Pulmonary artery endothelial cell (primary cell): ENCODE measurements around the gene ACD. TPM values are rescaled to one million over a fixed set of nuclear protein-coding genes. Genes with fewer than 3 reads are reported as not detected.
A peak's percentile ranks its signal among the peaks of the same experiment; 100 is the strongest.

Experiments used
- DNase-seq: peaks from one replicate; pipeline ENCODE4 v3.0.0-alpha.2; 2011; ENCODE audit warnings: low read depth, low spot score
- total RNA-seq: library from RNA; depleted of rRNA; stranded (reverse); fragments of >200 nt; gene quantifications from 2 replicates; pipeline ENCODE4 v1.2.3, GENCODE V29; 2014

The ACD gene
- total RNA-seq, 1 donor from 2014 or later = 15.3 TPM

DNA sequence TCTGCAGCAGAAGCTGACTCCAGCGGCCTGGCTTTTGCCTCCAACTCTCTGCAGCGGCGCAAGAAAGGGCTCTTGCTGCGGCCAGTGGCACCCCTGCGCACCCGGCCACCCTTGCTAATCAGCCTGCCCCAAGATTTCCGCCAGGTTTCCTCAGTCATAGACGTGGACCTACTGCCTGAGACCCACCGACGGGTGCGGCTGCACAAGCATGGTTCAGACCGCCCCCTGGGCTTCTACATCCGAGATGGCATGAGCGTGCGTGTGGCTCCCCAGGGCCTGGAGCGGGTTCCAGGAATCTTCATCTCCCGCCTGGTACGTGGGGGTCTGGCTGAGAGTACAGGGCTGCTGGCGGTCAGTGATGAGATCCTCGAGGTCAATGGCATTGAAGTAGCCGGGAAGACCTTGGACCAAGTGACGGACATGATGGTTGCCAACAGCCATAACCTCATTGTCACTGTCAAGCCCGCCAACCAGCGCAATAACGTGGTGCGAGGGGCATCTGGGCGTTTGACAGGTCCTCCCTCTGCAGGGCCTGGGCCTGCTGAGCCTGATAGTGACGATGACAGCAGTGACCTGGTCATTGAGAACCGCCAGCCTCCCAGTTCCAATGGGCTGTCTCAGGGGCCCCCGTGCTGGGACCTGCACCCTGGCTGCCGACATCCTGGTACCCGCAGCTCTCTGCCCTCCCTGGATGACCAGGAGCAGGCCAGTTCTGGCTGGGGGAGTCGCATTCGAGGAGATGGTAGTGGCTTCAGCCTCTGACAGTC lies 2.0 kb upstream of the ACD start:
- no peak for DNase-seq

DNA sequence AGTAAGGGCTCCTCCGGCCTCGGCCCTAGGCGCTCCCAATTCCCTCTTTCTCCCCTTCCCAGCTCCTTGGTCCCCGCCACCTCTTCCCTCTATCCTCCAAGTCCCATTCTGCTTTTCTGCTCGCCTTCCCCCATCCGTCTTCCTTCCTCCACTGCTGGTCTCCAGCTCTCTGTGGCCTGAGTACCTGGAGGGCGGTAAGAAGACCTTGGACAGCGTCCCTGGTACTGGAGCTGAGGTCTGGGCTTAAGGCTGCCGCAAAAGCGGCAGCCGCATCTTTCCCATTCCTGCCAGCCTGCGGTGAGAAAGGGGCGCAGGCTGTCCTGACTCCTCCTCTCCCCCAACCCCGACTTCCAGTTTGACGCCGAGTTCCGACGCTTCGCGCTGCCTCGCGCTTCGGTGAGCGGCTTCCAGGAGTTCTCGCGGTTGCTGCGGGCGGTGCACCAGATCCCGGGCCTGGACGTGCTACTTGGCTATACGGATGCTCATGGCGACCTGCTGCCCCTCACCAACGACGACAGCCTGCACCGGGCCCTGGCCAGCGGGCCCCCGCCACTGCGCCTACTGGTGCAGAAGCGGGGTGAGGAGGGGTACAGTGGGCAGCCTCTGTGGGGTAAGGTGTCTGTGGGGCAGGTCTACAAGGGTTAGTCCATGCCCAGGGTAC lies 1.2 kb upstream of the ACD start:
- no peak for DNase-seq

DNA sequence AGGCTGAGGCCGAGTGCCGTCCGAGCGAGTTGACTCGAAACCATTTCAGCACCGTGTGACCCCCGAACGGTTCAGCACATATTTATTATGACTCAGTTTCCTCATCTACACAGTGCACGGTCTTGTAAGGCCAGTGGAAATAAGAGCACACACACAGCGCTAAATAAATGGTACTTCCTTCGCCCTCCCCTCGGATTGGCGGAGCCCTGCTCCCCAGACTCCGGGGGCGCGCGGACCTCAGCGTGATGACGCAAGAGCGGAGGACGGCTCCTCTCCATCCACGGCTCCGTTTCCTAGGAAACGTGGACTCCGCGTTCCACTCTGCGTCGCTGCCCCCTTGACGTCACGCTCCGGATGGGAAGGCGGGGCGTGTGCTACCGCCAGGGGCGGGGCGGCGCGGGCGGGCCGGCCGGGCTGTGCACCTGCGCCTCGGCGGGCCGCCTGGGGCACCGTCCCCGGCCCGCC lies 536 bp upstream of the ACD start, which contains the start of gene PARD6A:
Gene PARD6A, plus strand, starts transcription at position 397 of the 465 bp plus-strand sequence. CDS start 79 bp downstream, outside the sequence.
- DNase-seq = peak; percentile 89

DNA sequence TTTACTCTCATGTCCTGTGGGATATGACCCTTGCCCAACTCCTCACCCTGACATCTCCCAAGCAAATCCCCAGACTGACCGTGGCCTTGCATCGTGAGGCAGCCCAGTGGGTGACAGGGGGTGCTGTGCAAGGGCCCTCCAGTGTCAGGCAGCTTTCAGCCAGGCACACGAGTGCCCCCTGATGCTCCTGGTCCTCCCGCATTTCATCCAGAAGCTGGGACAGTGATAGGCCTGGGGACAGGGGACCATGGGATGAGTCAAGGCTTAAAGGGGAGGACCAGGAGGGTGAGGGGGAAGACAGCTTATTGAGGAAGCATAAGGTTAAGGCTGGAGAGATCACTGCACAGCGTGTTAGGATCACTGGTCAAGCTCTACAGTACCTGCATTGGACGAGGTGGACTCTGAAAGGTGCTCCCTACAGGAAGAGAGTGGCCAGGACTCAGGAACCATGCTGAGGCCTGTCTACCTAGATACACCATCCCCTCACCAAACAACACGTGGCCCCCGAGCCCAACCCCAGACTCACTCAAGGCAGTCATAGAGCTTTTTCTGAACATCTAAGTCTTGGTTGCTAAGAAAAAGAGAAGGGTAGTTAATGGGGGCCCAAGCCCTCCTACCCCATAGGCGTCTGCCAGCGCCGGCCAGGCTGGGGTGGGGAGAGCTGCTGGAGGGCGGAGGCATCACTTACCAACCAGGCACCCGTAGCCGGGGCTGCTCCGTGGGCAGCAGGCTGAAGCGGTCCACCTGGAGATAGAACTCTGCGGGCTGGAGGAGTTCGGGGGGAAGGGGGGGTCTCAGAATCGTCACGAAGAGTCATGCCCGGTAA lies 998 bp downstream of the ACD start:
- DNase-seq = no peak

DNA sequence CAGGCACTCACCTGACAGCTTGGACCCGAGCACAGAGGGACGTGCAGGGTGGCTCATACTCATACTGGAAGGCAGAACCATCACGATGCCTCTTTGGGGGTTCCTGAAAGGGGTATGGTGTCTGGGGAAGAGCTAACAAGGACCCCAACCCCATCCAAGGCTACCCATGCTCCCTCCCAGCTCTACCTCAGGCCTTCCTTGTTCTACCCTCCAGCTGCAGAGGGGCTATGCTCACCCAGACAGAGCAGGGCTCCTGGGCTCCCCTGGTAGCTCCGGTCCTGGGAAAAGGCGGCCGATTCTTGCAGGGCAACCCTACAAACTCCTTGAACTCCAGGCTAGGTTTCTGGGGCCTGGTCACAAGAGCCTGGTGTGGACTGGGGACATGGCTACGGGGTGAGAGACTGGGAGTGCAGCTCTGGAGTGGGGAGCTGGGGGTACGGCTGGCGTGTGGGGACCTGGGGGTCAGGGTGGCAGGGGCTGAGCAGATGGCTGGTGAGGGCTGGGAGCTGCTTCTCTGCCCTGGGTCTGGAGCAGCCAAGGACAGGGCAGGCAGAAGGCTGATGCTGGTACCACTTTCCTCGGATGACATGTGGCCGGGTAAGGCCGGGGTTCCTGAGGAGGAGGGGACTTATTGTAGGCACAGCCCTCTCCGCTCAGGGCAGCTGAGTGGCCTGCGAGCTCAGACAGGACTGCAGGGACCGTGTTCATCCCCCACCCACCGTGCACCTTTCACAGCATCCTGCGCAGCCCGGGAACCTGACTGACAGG lies 2.1 kb downstream of the ACD start:
- DNase-seq = no peak

DNA sequence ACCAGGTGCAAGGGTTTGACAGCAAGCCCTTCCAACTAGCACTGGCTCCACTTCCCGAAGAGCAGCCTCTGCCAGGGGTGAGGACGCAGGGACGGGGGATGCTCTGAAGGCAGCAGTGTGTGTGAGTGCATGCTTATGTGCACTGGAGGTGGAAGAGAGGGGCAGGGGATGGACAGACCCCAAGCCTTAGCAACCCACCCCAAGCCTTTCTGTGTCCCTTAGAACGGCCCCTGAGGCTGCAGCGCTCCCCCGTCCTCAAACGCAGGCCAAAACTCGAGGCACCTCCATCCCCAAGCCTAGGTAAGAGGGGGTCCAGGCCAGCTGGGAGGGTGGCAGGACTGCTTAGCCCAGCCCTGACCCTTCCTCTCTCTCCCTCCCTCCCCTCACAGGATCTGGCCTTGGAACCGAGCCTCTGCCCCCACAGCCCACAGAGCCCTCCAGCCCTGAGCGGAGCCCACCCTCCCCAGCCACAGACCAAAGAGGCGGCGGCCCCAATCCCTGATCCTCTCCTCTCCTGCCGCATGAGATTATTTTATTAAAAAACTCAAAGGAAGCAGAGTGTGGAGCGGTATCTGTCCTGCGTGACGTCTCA lies 2.9 kb downstream of the ACD start:
- DNase-seq = no peak

DNA sequence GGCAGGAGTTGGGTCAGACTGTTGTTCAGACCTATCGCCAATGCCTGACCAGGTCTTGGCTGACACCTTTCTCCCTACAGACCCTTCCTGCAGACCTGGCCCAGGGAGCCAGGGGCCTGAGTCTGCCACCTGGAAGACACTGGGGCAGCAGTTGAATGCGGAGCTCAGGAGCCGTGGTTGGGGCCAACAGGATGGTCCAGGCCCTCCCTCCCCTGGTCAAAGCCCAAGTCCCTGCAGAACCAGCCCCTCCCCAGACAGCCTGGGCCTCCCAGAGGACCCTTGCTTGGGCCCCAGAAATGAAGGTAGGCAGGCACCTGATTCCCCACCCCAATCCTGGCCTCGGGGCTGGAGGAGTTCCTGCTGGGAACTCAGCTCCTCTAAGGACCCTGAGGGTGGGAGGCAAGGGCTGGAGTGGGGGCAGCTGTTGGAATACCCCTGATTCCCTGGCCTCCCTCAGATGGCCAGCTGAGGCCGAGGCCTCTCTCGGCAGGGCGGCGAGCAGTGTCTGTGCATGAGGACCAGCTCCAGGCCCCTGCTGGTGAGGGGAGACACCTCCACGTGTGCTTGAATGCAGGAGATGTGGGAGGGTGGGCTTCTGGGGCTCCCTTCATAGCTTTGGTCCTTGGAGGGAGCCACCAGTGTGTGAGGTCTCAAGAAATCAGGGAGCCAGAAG lies 3.6 kb downstream of the ACD start:
- no peak for DNase-seq

DNA sequence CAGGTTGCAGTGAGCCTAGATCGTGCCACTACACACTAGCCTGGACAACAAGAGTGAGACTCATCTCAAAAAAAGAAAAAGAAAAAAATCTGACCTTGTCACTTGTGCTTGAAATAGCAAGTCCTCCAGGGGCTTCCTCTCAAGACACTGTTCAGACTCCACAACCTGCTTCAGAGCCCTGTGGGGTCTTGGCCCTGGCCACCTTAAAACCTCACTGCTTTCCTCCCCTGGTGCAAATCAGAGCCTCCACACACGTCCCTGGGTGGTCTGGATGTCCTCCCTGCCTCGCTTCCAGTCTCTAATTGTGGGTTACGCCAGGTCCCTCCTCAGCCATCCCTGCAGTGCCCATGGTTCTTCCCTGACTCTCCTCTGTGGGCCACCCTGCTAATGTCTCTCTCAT lies 4.7 kb downstream of the ACD start:
- DNase-seq = no peak

DNA sequence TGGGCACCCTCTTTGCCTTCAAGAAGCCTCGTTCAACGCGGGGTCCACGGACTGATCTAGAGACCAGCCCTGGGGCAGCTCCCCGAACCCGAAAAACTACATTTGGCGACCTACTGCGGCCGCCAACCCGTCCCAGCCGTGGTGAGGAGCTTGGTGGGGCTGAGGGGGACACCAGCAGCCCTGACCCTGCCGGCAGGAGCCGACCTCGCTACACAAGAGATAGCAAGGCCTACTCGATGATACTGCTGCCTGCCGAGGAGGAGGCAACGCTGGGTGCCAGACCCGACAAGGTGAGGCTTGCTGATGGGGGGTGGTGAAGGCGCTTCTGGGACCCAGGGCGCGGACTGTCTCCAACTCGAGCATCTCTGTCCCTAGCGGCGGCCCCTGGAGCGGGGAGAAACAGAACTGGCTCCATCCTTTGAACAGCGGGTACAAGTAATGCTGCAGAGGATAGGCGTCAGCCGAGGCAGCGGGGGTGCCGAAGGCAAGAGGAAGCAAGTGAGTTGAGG lies 5.6 kb downstream of the ACD start:
- no peak for DNase-seq

DNA sequence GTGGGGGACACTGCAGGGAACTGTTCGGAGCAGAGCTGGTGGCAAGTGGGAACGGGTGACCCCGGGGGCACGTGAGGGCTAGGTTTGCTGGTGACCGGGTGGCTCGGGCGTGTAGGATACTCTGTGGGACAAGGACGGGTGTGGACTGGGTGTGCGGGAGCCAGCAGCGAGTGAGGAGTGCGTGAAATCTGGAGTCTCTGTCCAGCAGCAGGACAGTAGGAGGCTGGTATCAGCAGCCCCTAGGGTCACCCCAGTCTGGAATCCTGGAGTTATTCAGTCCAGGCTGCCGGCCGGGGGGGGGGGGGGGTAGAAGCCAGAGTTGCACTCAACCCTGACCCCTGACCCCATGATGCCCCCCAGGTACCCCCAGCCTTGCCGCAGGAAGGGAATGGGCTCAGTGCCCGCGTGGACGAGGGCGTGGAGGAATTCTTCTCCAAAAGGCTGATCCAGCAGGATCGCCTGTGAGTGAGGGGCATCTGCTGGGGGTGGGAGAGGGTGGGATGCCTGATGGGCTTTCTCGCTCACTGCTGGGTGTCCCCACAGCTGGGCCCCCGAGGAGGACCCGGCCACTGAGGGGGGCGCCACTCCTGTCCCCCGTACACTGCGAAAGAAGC lies 6.2 kb downstream of the ACD start:
- no peak for DNase-seq

DNA sequence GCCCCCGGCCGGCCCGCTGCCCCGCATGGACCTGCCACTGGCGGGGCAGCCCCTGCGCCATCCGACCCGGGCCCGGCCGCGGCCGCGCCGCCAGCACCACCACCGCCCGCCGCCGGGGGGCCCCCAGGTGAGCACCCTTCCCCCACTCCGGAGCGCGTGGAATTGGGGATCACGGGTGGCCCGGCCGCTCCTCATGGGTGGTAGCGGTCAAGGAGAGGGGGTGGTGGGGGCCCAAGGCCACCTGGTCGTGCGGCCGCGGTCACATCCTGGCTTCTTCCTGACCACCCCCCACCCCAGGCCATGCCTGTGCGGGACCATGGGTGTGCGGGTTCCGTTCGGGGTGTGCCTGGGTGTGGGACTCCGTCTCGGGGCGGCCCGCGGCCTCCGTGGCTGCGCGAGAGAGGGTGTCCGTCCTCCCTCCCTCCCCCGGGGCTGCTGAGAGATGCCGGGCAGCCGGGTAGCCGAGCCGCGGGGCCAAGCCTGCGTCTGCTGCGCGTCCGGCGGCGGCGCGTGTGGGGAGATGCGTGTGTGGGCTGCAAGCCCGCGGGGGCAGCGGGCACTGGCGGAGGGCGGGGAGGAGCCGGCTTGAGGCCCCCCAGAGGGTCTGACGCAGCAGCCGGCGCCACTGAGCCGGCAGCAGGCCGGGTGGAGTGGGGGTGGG lies 6.8 kb downstream of the ACD start:
- DNase-seq = no peak

DNA sequence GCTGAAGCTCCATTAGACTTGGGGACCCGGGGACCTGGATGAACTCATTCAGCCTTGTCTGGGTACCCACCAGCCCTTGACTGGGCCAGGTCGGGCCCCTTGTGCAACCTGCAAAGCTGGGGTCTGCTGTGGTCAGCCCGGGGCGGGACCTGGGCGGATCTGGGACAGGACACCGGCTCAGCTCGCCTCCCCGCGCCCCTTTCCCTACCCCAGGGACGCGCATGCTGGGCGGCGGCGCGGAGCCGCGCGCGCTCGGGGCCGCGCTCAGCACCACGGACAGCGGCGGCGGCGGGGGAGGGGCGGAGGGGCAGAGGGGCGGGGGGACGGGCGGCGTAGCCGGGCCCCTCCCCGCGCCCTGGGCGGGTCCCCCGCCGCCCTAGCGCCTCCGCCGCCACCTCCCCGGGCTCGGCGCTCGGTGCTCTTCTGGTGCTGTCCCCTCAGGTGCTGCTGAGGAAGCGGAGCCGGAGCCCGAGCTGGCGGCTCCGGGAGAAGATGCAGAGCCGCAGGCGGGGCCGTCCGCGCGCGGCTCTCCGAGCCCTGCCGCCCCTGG lies 7.4 kb downstream of the ACD start:
- DNase-seq = no peak

DNA sequence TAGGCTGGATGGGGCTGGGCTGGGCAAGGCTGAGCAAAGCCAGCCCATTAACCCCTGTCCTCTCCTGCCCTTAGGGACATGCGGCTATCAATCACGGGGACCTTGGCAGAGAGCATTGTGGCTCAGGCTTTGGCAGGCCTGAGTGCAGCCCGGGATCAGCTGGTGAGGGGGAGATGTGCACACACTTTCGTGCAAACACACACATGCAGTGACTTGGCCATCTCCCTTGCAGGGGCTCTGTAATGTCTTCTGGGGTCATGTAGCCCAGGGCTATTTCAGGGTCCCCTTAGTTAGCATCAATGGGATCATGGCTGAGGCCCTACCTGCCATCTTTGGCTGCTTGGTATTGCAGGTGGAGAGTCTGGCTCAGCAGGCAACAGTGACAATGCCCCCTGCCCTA lies 8.2 kb downstream of the ACD start:
- no peak for DNase-seq

DNA sequence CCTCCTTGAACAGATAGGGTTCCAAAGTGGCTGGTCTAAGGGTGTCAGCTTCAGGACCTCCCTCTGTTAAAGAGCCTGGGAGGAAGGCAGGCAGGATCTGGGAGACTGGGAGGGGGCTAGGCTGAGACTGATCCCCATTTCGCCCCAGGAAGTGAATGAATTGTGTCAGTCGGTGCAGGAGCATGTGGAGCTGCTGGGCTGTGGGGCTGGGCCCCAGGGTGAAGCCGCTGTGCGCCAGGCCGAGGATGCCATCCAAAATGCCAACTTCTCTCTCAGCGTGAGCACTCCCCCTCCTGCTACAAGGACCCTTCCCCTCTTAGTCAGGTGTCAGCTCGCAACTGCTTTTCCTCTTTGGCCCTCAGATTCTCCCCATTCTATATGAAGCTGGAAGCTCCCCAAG lies 9.0 kb downstream of the ACD start:
- DNase-seq = no peak

DNA sequence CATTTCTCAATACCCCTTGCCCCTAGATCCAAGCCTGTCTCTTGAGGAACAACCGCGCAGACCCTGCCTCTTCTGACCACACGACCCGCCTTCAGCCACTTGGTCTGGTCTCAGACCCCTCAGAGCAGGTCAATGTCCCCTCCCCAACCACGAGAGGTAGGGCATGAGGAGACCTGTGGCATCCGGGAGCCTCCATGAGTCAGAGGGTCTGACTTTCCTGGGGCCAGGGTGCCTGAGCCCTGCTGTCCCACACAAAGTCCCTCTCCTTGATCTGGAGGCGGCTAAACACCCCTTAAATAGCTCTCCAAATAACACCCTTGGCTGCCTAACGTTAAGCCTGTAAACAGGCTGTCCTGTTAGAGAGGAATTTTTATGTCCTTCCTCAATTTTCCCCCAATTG lies 10.0 kb downstream of the ACD start:
- DNase-seq = no peak

DNA sequence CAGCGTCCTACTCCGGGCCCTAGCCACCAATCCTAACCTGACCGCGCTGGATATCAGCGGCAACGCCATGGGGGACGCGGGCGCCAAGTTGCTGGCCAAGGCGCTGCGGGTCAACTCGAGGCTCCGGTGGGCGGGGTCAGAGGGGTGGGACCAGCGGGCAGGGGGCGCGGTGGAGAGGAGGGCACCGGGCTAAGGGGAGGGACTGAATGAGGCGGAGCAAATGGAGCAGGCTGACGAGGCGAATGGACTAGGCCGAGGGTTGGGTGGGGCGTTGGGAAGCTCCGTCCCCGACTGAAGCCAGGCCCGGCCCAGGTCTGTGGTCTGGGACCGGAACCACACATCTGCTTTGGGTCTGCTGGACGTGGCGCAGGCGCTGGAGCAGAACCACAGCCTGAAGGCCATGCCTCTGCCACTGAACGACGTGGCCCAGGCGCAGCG lies 10.5 kb downstream of the ACD start:
- DNase-seq = no peak

DNA sequence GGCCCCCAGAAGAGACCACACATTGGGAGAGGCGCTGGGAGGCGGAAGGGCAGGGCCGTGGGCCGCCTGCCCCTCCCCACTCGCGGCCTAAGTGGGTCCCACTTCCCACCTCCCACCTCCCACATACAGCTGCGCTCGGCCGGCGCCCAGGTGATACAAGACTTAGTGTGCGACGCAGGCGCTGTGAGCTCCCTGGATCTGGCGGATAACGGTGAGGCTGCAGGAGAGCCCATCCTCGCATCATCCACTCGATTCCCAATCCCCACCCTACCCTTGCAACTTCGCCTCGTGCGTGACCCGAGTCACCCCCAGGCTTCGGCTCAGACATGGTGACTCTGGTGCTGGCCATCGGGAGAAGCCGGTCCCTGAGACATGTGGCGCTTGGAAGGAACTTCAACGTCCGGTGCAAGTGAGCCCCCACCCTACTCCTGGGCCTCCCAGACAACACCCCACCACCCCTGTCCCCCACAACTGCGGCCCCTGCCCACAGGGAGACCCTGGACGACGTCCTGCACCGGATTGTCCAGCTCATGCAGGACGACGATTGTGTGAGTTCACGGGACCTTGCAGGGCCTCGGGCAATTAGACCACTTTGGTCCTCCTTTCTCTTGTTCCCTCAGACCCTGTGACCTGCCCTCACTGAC lies 11.2 kb downstream of the ACD start:
- DNase-seq = no peak

DNA sequence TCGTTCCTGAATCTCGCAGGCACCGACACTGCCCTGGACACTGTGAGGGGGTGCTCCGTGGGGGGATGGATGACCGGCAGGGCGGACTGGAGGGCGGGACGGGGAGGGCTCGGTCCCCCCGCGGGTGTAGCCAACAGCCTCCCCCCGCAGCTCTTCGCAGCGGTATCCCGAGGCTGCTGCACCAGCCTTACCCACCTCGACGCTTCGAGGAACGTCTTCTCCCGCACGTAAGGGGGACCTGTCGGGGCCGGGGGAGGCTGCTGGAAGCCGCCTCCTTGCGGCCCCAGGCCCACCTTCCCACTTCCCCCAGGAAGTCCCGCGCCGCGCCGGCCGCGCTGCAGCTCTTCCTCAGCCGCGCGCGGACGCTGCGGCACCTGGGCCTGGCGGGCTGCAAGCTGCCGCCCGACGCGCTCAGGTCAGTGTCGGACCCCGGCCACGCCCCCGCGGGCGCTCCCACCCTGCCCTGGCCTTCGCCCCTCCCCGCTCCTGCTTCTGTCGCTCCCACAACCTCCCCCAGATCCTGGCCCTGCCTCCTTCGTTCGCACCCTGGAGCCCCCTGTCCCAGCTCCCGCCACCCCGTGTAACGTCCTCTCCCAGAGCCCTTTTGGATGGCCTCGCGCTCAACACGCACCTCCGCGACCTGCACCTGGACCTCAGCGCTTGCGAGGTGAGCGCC lies 11.8 kb downstream of the ACD start:
- no peak for DNase-seq
